Left forelimb (tissue), 1 donor: ENCODE data around the gene RALB.
A peak's percentile ranks its signal among the peaks of the same experiment; 100 is the strongest.

ENCODE experiments used
- DNase-seq: peaks from one replicate; pipeline ENCODE4 v3.0.0-alpha.2; 2018; ENCODE audit warnings: low spot score

The RALB gene

GRCh38 chr2:120262761-120263428 lies 10.2 kb downstream of the RALB start:
- no peak for DNase-seq

DNA sequence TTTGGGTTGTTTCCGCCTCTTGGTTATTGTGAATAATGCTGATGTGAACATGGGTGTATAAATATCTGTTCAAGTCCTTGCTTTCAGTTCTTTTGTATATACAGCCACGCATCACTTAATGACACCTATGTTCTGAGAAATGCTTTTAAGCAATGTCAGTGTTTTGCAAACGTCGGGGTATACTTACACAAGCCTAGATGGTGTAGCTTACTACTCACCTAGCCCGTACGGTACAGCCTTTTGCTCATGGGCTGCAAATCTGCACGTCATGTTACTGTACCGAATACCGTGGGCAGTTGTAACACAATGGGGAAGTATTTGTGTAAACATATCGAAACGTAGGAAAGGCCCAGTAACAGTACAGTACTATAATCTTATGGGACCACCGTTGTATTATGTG lies 12.4 kb downstream of the RALB start:
- DNase-seq: no peak

DNA sequence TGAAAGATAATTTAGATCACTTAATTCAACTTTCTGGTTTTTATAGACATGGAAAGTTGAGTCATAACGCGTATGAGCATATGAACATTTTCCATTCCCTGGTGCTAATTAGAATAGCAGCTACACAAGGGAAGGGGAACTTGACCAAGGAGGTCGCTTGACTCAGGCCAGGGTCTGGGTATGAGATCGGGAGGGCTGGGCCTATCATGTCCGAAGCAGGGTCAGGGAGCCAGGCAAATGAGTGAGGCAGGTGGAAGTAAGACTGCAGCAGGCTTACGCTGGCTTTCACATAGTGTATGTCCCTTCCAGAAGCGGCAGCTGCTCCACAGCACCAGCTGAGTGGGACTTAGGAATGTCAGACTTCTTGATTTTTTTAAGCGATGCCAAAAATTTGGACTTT lies 14.7 kb downstream of the RALB start:
- DNase-seq: peak; percentile 22

- DNase-seq: peak; percentile 4
These were observed 16.6 kb downstream of the RALB start for GRCh38 chr2:120269076-120269744.

DNA sequence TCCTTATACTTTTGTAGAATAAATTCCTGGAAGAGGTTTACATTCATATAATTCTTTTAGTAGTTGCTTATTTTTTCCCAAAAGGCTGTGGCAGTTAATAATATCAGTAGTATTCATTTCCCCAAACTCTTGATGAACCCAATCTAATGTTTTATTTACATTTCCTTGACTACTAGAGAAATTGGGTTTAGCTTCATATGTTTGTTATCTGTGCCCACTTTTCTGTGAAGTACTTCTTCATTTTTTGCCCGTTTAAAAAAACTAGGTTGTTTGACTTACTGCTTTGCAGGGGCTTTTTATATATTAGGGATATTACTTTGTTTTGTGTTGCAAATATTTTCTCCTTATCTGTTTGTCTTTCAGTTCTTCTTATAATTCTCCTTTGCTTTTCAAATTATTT lies 17.2 kb downstream of the RALB start:
- DNase-seq: no peak

GRCh38 chr2:120271711-120272379 lies 19.2 kb downstream of the RALB start:
- DNase-seq: no peak

DNA sequence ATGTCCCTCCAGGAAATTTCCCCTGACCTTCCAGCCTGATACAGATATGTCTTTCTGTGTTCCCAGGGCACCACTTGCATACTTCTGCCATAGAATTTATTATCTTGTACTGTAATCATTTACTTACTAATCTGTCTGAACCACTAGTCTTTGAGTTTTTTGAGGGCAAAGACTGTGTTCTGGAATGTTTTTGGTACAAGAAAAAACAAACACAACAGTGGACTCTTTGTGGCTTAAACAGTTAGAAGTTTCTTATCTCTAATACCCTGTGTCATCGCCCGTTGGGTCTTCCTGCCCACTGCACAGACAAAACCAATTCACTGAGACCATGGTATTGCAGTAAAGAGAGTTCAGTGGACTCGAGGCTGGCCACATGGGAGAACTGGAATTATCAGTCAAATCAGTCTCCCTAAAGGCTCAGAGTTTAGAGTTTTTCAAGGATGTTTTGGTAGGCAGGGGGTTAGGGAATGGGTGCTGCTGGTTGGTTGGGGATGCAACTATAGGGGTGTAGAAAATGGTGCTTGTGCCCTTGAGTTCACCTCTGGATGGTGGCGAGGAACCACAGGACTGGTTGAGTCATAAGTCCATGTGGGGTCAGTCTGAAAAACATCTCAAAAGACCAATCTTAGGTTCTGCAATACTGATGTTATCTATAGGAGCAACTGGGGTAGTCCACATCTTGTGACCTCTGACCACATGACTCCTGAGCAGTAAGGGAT lies 20.3 kb downstream of the RALB start:
- no peak for DNase-seq

DNA sequence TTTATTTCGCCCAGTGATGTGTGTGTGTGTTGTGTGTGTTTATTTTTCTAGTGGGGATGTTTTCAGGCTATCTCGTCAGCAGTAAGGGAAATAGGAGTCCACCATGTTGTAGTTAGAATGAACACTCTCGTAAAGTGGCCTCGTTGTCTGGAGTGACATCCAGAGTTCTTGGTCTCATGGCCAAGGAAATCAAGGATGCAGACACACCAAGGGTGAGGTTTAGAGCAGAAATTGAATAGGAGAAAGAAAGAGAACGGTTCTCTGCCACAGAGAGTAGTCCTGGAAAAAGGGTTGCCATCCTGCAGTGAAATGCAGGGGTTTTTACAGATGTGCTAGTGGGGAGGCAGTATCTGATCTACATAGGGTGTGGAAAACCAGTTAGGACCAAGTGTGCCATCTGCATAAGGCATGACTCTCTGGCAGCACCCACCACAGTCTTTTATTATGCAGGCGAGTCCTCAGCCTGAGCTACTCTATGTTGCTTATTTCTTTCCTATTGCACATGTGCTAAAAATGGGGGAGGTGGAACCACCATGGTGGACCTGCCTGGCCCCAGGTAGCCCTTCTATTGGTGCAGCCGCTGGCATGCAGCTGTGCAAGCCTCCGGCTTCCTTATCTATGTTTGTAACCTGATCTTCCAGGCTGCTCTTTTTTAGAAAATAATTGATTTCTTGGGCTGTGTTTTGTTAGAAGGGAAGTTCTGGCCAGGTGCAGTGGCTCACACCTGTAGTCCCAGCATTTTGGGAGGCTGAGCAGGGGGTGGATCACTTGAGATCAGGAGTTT lies 23.2 kb downstream of the RALB start:
- no peak for DNase-seq

- DNase-seq: peak; percentile 17
These were observed 25.0 kb downstream of the RALB start for GRCh38 chr2:120277505-120278205.

- no peak for DNase-seq
These were observed 26.2 kb downstream of the RALB start for GRCh38 chr2:120278901-120279300.

DNA sequence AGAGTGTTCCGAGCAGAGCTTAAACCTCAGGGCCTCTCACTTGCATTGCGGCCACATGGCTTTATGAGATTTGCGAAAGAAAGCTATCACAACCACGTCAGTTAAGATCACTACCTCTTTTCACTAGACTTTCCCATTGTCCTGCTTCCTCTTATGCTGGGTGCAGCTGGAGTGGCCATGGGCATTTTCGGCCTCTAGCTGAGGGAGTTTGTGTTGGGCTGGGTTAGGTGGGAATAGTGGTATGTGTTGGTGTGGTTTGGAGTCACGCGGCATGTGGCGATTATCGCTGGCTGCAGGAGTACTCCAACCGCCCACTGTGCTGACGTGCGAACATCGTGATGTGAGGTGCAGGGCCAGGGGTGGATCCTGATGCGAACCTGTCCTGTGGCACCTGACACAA lies 27.1 kb downstream of the RALB start:
- DNase-seq: peak; percentile 12

- DNase-seq: no peak
These were observed 31.0 kb downstream of the RALB start for GRCh38 chr2:120283649-120284048.

- peak; percentile 4 for DNase-seq
These were observed 32.4 kb downstream of the RALB start for GRCh38 chr2:120285056-120285455.

- DNase-seq: peak; percentile 4
These were observed 34.7 kb downstream of the RALB start for GRCh38 chr2:120287183-120288015.

DNA sequence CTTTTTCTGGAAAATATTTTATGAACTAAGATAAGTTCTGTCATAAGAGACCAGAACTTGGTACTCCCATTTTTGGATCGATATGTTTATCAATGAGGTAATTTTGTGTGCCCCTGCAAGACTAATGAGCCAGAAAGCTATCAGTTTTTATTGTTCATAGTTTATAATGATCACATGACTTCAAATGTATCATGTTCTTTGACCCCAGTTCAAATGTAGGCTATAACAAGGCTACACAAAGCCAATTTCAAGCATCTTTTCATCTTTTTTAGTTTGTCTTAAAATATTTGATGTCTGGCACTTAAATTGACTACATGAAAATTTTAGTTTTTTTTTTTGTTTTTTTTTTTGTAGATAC lies 35.3 kb downstream of the RALB start:
- DNase-seq: no peak

GRCh38 chr2:120289221-120289906 lies 36.7 kb downstream of the RALB start:
- peak; percentile 37 for DNase-seq

DNA sequence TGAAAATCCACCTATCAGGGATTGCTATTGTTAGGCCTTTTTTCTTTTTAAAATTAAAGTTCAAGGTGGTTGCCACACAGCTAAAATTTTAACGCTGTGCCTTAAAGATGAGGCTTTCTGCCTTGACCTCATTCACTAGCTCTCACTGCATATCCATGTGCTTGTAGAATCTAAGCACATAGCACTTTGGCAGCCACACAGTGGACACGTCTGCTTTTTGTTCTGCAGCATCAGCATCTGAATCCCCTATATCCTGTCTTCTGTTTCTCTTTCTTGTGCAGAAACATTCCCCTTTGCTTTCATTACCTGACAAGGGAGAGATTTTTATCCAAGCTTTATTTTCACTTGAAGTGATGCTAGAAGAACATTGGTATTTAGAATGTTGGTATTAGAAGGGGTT lies 38.1 kb downstream of the RALB start:
- peak; percentile 9 for DNase-seq

- peak; percentile 28 for DNase-seq
These were observed 39.0 kb downstream of the RALB start for GRCh38 chr2:120291401-120292311.
